A549 (cell line): ENCODE data around the gene KIAA0825. TPM values are rescaled to one million over a fixed set of nuclear protein-coding genes. Genes with fewer than 3 reads are reported as not detected.

ENCODE experiments used
- ATAC-seq, 2 experiments: fragments of 200-7000 bp in 1 of 2; fragments of >200 bp in 1 of 2; cut with Nextera tagmentation in 1 of 2; cut with Tn5 transposase in 1 of 2; 3 replicates each; pipeline versions ENCODE4 v1.8.0 to v1.9.1; 2018 to 2020; ENCODE audit warnings: mild to moderate bottlenecking in 1 of 2, moderate library complexity in 1 of 2
- CTCF ChIA-PET: fragments of 300-600 bp; sonication (Branson Sonifier 250); formaldehyde crosslinking; extraction: SDS; loops from one replicate; lab custom pipeline; 2021; ENCODE audit warnings: antibody characterized with exemption, inconsistent platforms; lab: Yijun Ruan, JAX
- POLR2A ChIA-PET: fragments of 350-600 bp; formaldehyde crosslinking; extraction: SDS; loops from one replicate; lab custom pipeline; 2021; ENCODE audit warnings: antibody characterized with exemption, inconsistent platforms; lab: Yijun Ruan, JAX
- DNase-seq, 2 experiments: peaks; one replicate each; pipeline versions ENCODE4 v3.0.0 to v3.0.0-alpha.2; 2011 to 2016; ENCODE audit warnings: low read depth in 1 of 2, low spot score in 1 of 2
- FAIRE-seq: peaks from 2 replicates; lab custom pipeline; 2011; peaks lifted over from hg19 to GRCh38; lab: Jason Lieb, UNC
- H3K27ac ChIP-seq, 2 experiments: fragments of >200 bp; sonication (Bioruptor Twin); formaldehyde crosslinking; 3 replicates each; pipeline ENCODE4 v1.5.1; 2016 to 2017
- H3K4me1 ChIP-seq: fragments of >200 bp; sonication (Bioruptor Twin); formaldehyde crosslinking; 3 replicates; pipeline ENCODE4 v1.6.1; 2016
- H3K4me2 ChIP-seq: fragments of >200 bp; sonication (Bioruptor Twin); formaldehyde crosslinking; 3 replicates; pipeline ENCODE4 v1.6.1; 2016
- H3K4me3 ChIP-seq: fragments of >200 bp; sonication (Bioruptor Twin); formaldehyde crosslinking; 3 replicates; pipeline ENCODE4 v1.5.1; 2016
- H3K9me3 ChIP-seq: fragments of >200 bp; sonication (Bioruptor Twin); formaldehyde crosslinking; 3 replicates; pipeline ENCODE4 v1.6.1; 2016
- ATOH8 ChIP-seq: fragments of 250-450 bp; sonication (Bioruptor Pico); IDR thresholded peaks from 2 replicates; pipeline ENCODE4 v1.5.0; 2020; ENCODE audit warnings: low read depth, mild to moderate bottlenecking, moderate library complexity
- CBX8 ChIP-seq: fragments of 200-600 bp; sonication (generic); IDR thresholded peaks from 2 replicates; pipeline ENCODE4 v1.6.1; 2016
- CEBPB ChIP-seq, 2 experiments: fragments of >200 bp in 1 of 2; sonication (Bioruptor Twin) in 1 of 2; formaldehyde crosslinking in 1 of 2; IDR thresholded peaks; 2 replicates each; pipeline ENCODE4 v1.6.1; 2012 to 2016
- CTCF ChIP-seq: fragments of >200 bp; sonication (Bioruptor Twin); formaldehyde crosslinking; IDR thresholded peaks from 3 replicates; pipeline ENCODE4 v1.5.1; 2016
- E2F6 ChIP-seq: IDR thresholded peaks from 2 replicates; pipeline ENCODE4 v1.6.1; 2012; ENCODE audit warnings: low read depth, borderline replicate concordance
- ESRRA ChIP-seq: fragments of 150-350 bp; IDR thresholded peaks from 2 replicates; pipeline ENCODE4 v1.6.1; 2014; ENCODE audit warnings: mild to moderate bottlenecking, low read length, borderline replicate concordance
- HEYL ChIP-seq: fragments of 250-450 bp; sonication (Bioruptor Pico); IDR thresholded peaks from 2 replicates; pipeline ENCODE4 v1.8.0; 2021; ENCODE audit warnings: mild to moderate bottlenecking, moderate library complexity
- HMGXB4 ChIP-seq: fragments of 250-450 bp; sonication (Bioruptor Pico); IDR thresholded peaks from 2 replicates; pipeline ENCODE4 v1.5.0; 2021; ENCODE audit warnings: mild to moderate bottlenecking, moderate library complexity, borderline replicate concordance
- JUN ChIP-seq, 2 experiments: fragments of >200 bp; sonication (Bioruptor Twin); formaldehyde crosslinking; IDR thresholded peaks; 2 replicates in 1 of 2; 3 replicates in 1 of 2; pipeline ENCODE4 v1.6.1; 2016 to 2017
- MAX ChIP-seq: IDR thresholded peaks from 2 replicates; pipeline ENCODE4 v1.6.1; 2012
- MAZ ChIP-seq: fragments of 150-350 bp; IDR thresholded peaks from 2 replicates; pipeline ENCODE4 v1.6.1; 2014; ENCODE audit warnings: antibody characterized with exemption, low read depth, low read length, borderline replicate concordance
- NR3C1 ChIP-seq: fragments of >200 bp; sonication (Bioruptor Twin); formaldehyde crosslinking; IDR thresholded peaks from 3 replicates; pipeline ENCODE4 v1.6.1; 2017
- POLR2AphosphoS2 ChIP-seq: conservative IDR thresholded peaks from 2 replicates; pipeline ENCODE4 v1.6.1; 2012; ENCODE audit warnings: low read length, improper control_type of control experiment, inconsistent platforms
- RARB ChIP-seq: fragments of 250-450 bp; sonication (Bioruptor Pico); IDR thresholded peaks from 2 replicates; pipeline ENCODE4 v1.8.0; 2021; ENCODE audit warnings: mild to moderate bottlenecking, moderate library complexity
- REST ChIP-seq: fragments of 200-600 bp; sonication (generic); IDR thresholded peaks from 2 replicates; pipeline ENCODE4 v1.6.1; 2016; ENCODE audit warnings: antibody characterized with exemption, mild to moderate bottlenecking, moderate library complexity
- RFX5 ChIP-seq: fragments of 450-650 bp; IDR thresholded peaks from 2 replicates; pipeline ENCODE4 v1.7.1; 2014; ENCODE audit warnings: antibody characterized with exemption, mild to moderate bottlenecking, moderate library complexity
- RNF2 ChIP-seq: fragments of 200-600 bp; sonication (generic); IDR thresholded peaks from 2 replicates; pipeline ENCODE4 v1.6.1; 2016; ENCODE audit warnings: low read depth, mild to moderate bottlenecking, antibody characterized with exemption, moderate library complexity, borderline replicate concordance
- SREBF2 ChIP-seq: fragments of 450-650 bp; IDR thresholded peaks from 2 replicates; pipeline ENCODE4 v1.6.1; 2014; ENCODE audit warnings: mild to moderate bottlenecking, moderate library complexity
- TFCP2L1 ChIP-seq: fragments of 250-450 bp; sonication (Bioruptor Pico); IDR thresholded peaks from 2 replicates; pipeline ENCODE4 v1.5.0; 2021; ENCODE audit warnings: mild to moderate bottlenecking
- ZFP36 ChIP-seq: fragments of 450-650 bp; IDR thresholded peaks from 2 replicates; pipeline ENCODE4 v1.6.1; 2014; ENCODE audit warnings: borderline replicate concordance; ENCODE audit not compliant: partially characterized antibody
- WGBS: methylation state at CpG from one replicate; pipeline ENCODE4 v1.1.6; 2017; ENCODE audit errors: missing lambda C conversion rate; 5-methylcytosine and 5-hydroxymethylcytosine counted together
- polyA plus RNA-seq, 4 experiments: library from polyadenylated mRNA; depleted of rRNA in 3 of 4; stranded (reverse); fragments of >200 nt; fragmentation: RNase III in 1 of 4; extraction: RNeasy Plus Mini Kit Qiagen cat#74134 plus additional on column Dnase treatment in 1 of 4; gene quantifications; 2 replicates in 3 of 4; 3 replicates in 1 of 4; pipeline ENCODE4 v1.2.3, GENCODE V29; 2011 to 2017

The KIAA0825 gene
- polyA plus RNA-seq, 2 of the 4 experiments (the other 2 are of a cell fraction) = 0.57 to 0.80 TPM

- WGBS = 45% methylated on average over 8 of the region's 8 CpGs
- ATAC-seq = no peak
- FAIRE-seq = no peak
These were observed 408.5 kb downstream of the KIAA0825 start for GRCh38 chr5:94209774-94210355.

More at GRCh38 chr5:94209774-94210355, 408.5 kb downstream of the KIAA0825 start:
- Histone ChIP-seq H3K4me1 (no peaks in the 10 kb centered on the region), H3K4me2 (no peak overlapping the region), H3K9me3 (no peaks in the 10 kb centered on the region), H3K4me3 (no peak overlapping the region), H3K27ac (no peak overlapping the region)
- CTCF ChIA-PET = interaction anchor here (1.4 kb wide), 2 partner anchors 10 to 34 kb away, joined by 3 to 4 read pairs; no protein-coding TSS in a partner anchor
- TF ChIP-seq REST = no peak
- no peak for TF ChIP-seq RNF2
- TF ChIP-seq RARB (CRISPR knock-in tag) = no peak
- TF ChIP-seq MAZ = no peak
- TF ChIP-seq POLR2AphosphoS2 = no peak
- TF ChIP-seq CBX8 = no peak
- no peak for TF ChIP-seq ZFP36
- TF ChIP-seq ESRRA = no peak
- TF ChIP-seq CEBPB (IDR thresholded peaks at IDR 0.05) = no peak
- TF ChIP-seq ATOH8 (CRISPR knock-in tag) = no peak
- TF ChIP-seq NR3C1 = no peak
- TF ChIP-seq TFCP2L1 (CRISPR knock-in tag) = no peak
- TF ChIP-seq E2F6 = no peak
- TF ChIP-seq JUN (IDR thresholded peaks at IDR 0.05) = no peak
- no peak for TF ChIP-seq RFX5
- no peak for TF ChIP-seq SREBF2
- no peak for TF ChIP-seq MAX
- no peak for TF ChIP-seq HEYL (CRISPR knock-in tag)
- no peak for TF ChIP-seq HMGXB4 (CRISPR knock-in tag)
- TF ChIP-seq CTCF = no peak
- no peak for DNase-seq
- POLR2A ChIA-PET = no interaction called here
